Lower lobe of right lung (tissue), 2 donors: ENCODE measurements around the gene CPNE5. TPM values are rescaled to one million over a fixed set of nuclear protein-coding genes. Genes with fewer than 3 reads are reported as not detected.

ENCODE experiments used
- ATAC-seq, 2 donors: fragments of 200-7000 bp; cut with Tn5 transposase; one replicate each; pipeline ENCODE4 v1.9.1; 2020 to 2022; ENCODE audit warnings: mild to moderate bottlenecking in 2 of 2, moderate library complexity in 2 of 2
- DNase-seq: peaks from one replicate; pipeline ENCODE4 v3.0.0-alpha.2; 2020
- H3K27ac ChIP-seq: fragments of 200-600 bp; one replicate; pipeline ENCODE4 v1.8.0; 2022
- H3K27me3 ChIP-seq: fragments of 200-600 bp; one replicate; pipeline ENCODE4 v1.8.0; 2022; ENCODE audit warnings: low read depth
- H3K36me3 ChIP-seq: fragments of 200-600 bp; one replicate; pipeline ENCODE4 v1.8.0; 2022; ENCODE audit warnings: mild to moderate bottlenecking
- H3K4me1 ChIP-seq: fragments of 200-600 bp; one replicate; pipeline ENCODE4 v1.8.0; 2022
- H3K4me3 ChIP-seq: fragments of 200-600 bp; one replicate; pipeline ENCODE4 v1.8.0; 2022; ENCODE audit warnings: mild to moderate bottlenecking
- H3K9me3 ChIP-seq: fragments of 200-600 bp; one replicate; pipeline ENCODE4 v1.8.0; 2022
- intact Hi-C: fragments of 100-400 bp; cut with DNase I; formaldehyde crosslinking; loops from one replicate; pipeline ENCODE4 v1.11.0; 2022
- total RNA-seq: library from RNA; stranded (reverse); fragmentation: NEBNext Ultra II Directional; extraction: Animal tissue kit (Norgen Biotek cat#: 25700); gene quantifications from one replicate; pipeline ENCODE4 v1.2.1, GENCODE V29; 2021
- TF ChIP-seq, protein P1 (sequence below): fragments of 200-600 bp; IDR thresholded peaks from one replicate; pipeline ENCODE4 v1.8.0; 2022; ENCODE audit warnings: antibody characterized with exemption, mild to moderate bottlenecking
- donor health status: DM: no; HTN: yes; CAD: no; lungs with severe emphysema.

Gene CPNE5
- total RNA-seq, 1 donor from 2014 or later: 2.4 TPM

DNA sequence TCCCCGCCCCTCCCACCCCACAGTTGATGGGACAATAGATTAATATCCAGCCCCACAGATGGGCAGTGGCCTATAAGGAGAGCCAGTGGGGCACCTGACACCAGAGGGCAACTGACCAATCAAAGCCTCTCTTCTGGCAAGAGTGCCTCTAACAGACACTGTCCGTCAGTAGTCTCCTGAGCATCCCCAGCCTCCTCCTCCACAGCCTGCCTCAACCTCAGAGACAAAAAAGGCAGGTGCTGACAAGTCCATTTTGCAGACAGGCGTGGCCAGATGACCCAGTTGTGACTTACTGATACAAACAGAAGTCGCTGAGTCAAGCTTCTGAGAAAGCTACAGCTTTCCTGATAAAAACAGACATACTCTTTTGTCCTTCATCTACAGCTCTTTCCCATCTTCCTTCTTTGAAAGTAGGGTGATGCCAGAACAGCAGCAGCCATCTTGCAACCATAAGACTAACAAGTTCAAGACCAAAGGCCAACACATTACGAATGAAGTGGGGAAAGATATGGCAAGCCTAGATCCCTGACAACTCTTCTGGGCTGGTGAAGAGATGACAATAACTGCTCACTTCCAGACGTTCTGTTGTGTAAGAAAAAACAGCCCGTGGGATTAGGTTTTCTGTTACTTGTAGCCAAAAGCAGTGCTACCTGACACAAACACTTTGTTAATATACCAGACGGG is 23.1 kb upstream of the CPNE5 start:
- no peak overlapping the region for H3K4me3 ChIP-seq
- DNase-seq (no peak), ATAC-seq (no peak)

DNA sequence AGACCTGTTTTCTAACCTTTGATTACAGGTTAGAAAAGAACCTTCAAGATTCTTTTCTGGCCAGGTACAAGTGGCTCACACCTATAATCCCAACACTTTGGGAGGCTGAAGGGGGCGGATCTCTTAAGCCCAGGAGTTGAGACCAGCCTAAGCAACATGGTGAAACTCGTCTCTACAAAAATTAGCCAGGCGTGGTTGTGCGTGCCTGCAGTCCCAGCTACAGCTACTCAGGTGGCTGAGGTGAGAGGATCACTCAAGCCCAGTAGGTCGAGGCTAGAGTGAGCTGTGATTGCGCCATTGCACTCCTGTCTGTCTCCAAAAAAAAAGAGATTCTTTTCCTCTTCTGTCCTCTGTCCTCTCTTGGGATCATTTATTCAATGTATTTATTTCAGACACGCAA is 20.9 kb upstream of the CPNE5 start:
- Histone ChIP-seq H3K27me3 (no peaks in the 10 kb centered on the region), H3K36me3 (peaks cover 30% of the 10 kb centered on the region), H3K9me3 (no peaks in the 10 kb centered on the region), H3K4me1 (peaks cover 2% of the 10 kb centered on the region), H3K27ac (no peak overlapping the region), H3K4me3 (no peak overlapping the region)
- ATAC-seq: no peak
- TF ChIP-seq, protein P1, sequence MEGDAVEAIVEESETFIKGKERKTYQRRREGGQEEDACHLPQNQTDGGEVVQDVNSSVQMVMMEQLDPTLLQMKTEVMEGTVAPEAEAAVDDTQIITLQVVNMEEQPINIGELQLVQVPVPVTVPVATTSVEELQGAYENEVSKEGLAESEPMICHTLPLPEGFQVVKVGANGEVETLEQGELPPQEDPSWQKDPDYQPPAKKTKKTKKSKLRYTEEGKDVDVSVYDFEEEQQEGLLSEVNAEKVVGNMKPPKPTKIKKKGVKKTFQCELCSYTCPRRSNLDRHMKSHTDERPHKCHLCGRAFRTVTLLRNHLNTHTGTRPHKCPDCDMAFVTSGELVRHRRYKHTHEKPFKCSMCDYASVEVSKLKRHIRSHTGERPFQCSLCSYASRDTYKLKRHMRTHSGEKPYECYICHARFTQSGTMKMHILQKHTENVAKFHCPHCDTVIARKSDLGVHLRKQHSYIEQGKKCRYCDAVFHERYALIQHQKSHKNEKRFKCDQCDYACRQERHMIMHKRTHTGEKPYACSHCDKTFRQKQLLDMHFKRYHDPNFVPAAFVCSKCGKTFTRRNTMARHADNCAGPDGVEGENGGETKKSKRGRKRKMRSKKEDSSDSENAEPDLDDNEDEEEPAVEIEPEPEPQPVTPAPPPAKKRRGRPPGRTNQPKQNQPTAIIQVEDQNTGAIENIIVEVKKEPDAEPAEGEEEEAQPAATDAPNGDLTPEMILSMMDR: no peak
- intact Hi-C loops: no loop called here
- no peak for DNase-seq

More for the DNA sequence above, 23.1 kb upstream of the CPNE5 start:
- intact Hi-C loops: no loop called here
- Histone ChIP-seq H3K9me3 (no peaks in the 10 kb centered on the region), H3K36me3 (peaks cover 16% of the 10 kb centered on the region), H3K4me1 (peaks cover 7% of the 10 kb centered on the region), H3K27ac (no peak overlapping the region), H3K27me3 (no peaks in the 10 kb centered on the region)
- TF ChIP-seq, protein P1: no peak

- DNase-seq (no peak), ATAC-seq (peak; percentile 60 to 67)
- Histone ChIP-seq H3K9me3 (no peaks in the 10 kb centered on the region), H3K36me3 (peaks cover 23% of the 10 kb centered on the region), H3K27me3 (no peaks in the 10 kb centered on the region), H3K27ac (no peak overlapping the region), H3K4me1 (peaks cover 3% of the 10 kb centered on the region), H3K4me3 (peak overlapping the region; percentile 18)
- intact Hi-C loops: no loop called here
- TF ChIP-seq, protein P1: no peak
Observed at GRCh38 chr6:36858407-36858981, 19.2 kb upstream of the CPNE5 start.

GRCh38 chr6:36857325-36857724 is 18.1 kb upstream of the CPNE5 start:
- no peak overlapping the region for H3K27ac ChIP-seq
- TF ChIP-seq, protein P1: no peak
- no peak for DNase-seq
- peaks cover 19% of the 10 kb centered on the region for H3K36me3 ChIP-seq
- no peaks in the 10 kb centered on the region for H3K9me3 ChIP-seq
- intact Hi-C loops: no loop called here
- no peak for ATAC-seq
- H3K4me1 ChIP-seq: peaks cover 14% of the 10 kb centered on the region
- no peak overlapping the region for H3K4me3 ChIP-seq
- H3K27me3 ChIP-seq: no peaks in the 10 kb centered on the region

- Histone ChIP-seq H3K9me3 (no peaks in the 10 kb centered on the region), H3K36me3 (peaks cover 19% of the 10 kb centered on the region), H3K27me3 (no peaks in the 10 kb centered on the region), H3K27ac (no peak overlapping the region), H3K4me3 (no peak overlapping the region), H3K4me1 (peaks cover 14% of the 10 kb centered on the region)
- DNase-seq: no peak
- no peak for ATAC-seq
- intact Hi-C loops: no loop called here
- TF ChIP-seq, protein P1: no peak
Observed at GRCh38 chr6:36856277-36856676, 17.0 kb upstream of the CPNE5 start.
